VCaP (cell line): ENCODE data around the gene ST7.

Experiments used
- H3K27ac ChIP-seq: fragments of 450-650 bp; 2 replicates; pipeline ENCODE4 v1.5.1; 2017
- CTCF ChIP-seq: fragments of 450-650 bp; conservative IDR thresholded peaks from 2 replicates; pipeline ENCODE4 v1.5.1; 2017; ENCODE audit warnings: mild to moderate bottlenecking, moderate library complexity

The ST7 gene

GRCh38 chr7:117047496-117047895 lies 94.2 kb downstream of the ST7 start:
- no peak for TF ChIP-seq CTCF
- H3K27ac ChIP-seq = peak overlapping the region; percentile 85

- H3K27ac ChIP-seq = peak overlapping the region; percentile 85
- TF ChIP-seq CTCF = no peak
Observed at GRCh38 chr7:117048114-117048866, 95.0 kb downstream of the ST7 start.

GRCh38 chr7:117048882-117049281 lies 95.6 kb downstream of the ST7 start:
- no peak for TF ChIP-seq CTCF
- H3K27ac ChIP-seq = peak overlapping the region; percentile 85

GRCh38 chr7:117051808-117052207 lies 98.5 kb downstream of the ST7 start:
- no peak overlapping the region; the same call in none of the 2 replicates for H3K27ac ChIP-seq
- TF ChIP-seq CTCF = no peak

- no peak overlapping the region for H3K27ac ChIP-seq
- TF ChIP-seq CTCF = no peak
Observed at GRCh38 chr7:117053432-117053831, 100.1 kb downstream of the ST7 start.

GRCh38 chr7:117061751-117062150 lies 108.5 kb downstream of the ST7 start:
- no peak overlapping the region for H3K27ac ChIP-seq
- no peak for TF ChIP-seq CTCF

- no peak overlapping the region for H3K27ac ChIP-seq
Observed at GRCh38 chr7:117062300-117062699, 109.0 kb downstream of the ST7 start.

More at GRCh38 chr7:117062300-117062699, 109.0 kb downstream of the ST7 start:
- TF ChIP-seq CTCF = no peak
